Activated CD4-positive, alpha-beta memory T cell treated with anti-CD3 and anti-CD28 coated beads for 36 hours (primary cell): ENCODE measurements around the gene FAN1. TPM values are rescaled to one million over a fixed set of nuclear protein-coding genes. Genes with fewer than 3 reads are reported as not detected.

Experiments
- CTCF ChIA-PET: fragments of 350-600 bp; sonication (Branson Sonifier 250); formaldehyde crosslinking; loops from one replicate; lab custom pipeline; 2021; ENCODE audit warnings: antibody characterized with exemption, inconsistent platforms; lab: Charles Lee
- POLR2A ChIA-PET: fragments of 350-600 bp; sonication (Branson Sonifier 250); formaldehyde crosslinking; loops from one replicate; lab custom pipeline; 2021; ENCODE audit warnings: antibody characterized with exemption; lab: Charles Lee
- DNase-seq: peaks from one replicate; pipeline ENCODE4 v3.0.0-alpha.2; 2020
- H3K27ac Mint-ChIP-seq: one replicate; pipeline ENCODE4 v1.8.0; 2021; ENCODE audit warnings: mixed read lengths
- H3K27me3 Mint-ChIP-seq: one replicate; pipeline ENCODE4 v1.8.0; 2021; ENCODE audit warnings: mixed read lengths
- H3K36me3 Mint-ChIP-seq: one replicate; pipeline ENCODE4 v1.8.0; 2021; ENCODE audit warnings: mixed read lengths
- H3K4me1 Mint-ChIP-seq: one replicate; pipeline ENCODE4 v1.8.0; 2021; ENCODE audit warnings: low read depth, mixed read lengths
- H3K4me3 Mint-ChIP-seq: one replicate; pipeline ENCODE4 v1.8.0; 2021; ENCODE audit warnings: mild to moderate bottlenecking, mixed read lengths
- H3K9me3 Mint-ChIP-seq: one replicate; pipeline ENCODE4 v1.8.0; 2021; ENCODE audit warnings: mixed read lengths
- intact Hi-C: fragments of 100-400 bp; cut with micrococcal nuclease; formaldehyde crosslinking; loops from one replicate; pipeline ENCODE4 v1.15.1; 2023
- total RNA-seq, 2 experiments: library from RNA; stranded (reverse); gene quantifications; one replicate each; pipeline ENCODE4 v1.2.3, GENCODE V29; 2021

Gene FAN1
- total RNA-seq, 2 experiments from 2014 or later, result 12.6 to 15.0 TPM

DNA sequence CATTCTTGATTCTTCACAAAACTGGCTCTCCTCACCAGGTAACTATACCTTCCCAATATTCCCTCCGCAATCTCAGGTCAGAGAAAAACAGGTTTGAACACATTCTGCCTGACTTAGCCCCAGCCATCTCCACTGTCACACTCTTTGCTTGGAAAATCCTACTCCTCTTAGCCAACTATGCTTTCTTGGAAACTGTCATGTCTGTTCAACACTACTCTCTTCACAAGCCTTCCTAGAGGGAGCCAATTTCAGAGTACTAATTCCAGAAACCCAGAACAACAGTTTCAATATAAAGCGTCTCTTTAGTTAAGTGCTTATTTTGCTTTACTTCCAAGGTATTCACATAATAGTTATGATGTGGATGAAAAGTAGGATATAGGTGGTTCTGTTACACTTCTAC lies 66.0 kb downstream of the FAN1 start:
- Mint-ChIP-seq H3K4me1 (peaks cover 6% of the 10 kb centered on the region), H3K36me3 (peaks cover 16% of the 10 kb centered on the region), H3K27ac (no peak overlapping the region), H3K27me3 (no peaks in the 10 kb centered on the region), H3K4me3 (no peak overlapping the region), H3K9me3 (no peaks in the 10 kb centered on the region)
- intact Hi-C loops, result loop anchor here (10.0 kb wide), 1 partner anchor 65 kb away; no protein-coding TSS in a partner anchor
- ChIA-PET POLR2A (no interaction called here), CTCF (no interaction called here)
- no peak for DNase-seq

DNA sequence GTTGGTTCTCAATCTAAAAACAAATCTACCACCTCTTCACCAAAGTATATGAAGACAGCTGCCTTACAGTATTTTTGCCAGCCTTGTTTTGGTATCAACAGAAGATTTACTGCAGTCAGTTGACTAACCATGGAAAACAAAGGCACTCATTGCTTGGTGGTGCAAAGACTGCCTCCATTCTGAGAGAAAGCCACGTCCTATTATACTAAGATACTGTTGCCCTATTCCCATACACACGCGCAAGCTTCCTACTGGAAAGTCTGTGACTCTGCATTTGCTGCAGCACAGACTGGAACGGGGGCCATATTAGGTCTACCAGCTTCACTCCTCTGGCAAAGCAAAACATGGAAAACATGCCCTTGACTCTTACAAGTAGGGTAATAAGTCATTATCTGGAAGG lies 69.7 kb downstream of the FAN1 start:
- DNase-seq, result no peak
- intact Hi-C loops, result loop anchor here (10.0 kb wide), 1 partner anchor 61 kb away; no protein-coding TSS in a partner anchor
- ChIA-PET CTCF (interaction anchor here (0.7 to 0.8 kb wide), 2 partner anchors 156 to 330 kb away, joined by 3 read pairs; no protein-coding TSS in a partner anchor), POLR2A (interaction anchor here (0.6 to 1.3 kb wide), 2 partner anchors 9 to 17 kb away, joined by 3 read pairs; no protein-coding TSS in a partner anchor)
- H3K27ac Mint-ChIP-seq, result no peak overlapping the region
- H3K36me3 Mint-ChIP-seq, result peaks cover 14% of the 10 kb centered on the region
- no peaks in the 10 kb centered on the region for H3K9me3 Mint-ChIP-seq
- peaks cover 6% of the 10 kb centered on the region for H3K4me1 Mint-ChIP-seq
- H3K4me3 Mint-ChIP-seq, result no peak overlapping the region
- H3K27me3 Mint-ChIP-seq, result no peaks in the 10 kb centered on the region

DNA sequence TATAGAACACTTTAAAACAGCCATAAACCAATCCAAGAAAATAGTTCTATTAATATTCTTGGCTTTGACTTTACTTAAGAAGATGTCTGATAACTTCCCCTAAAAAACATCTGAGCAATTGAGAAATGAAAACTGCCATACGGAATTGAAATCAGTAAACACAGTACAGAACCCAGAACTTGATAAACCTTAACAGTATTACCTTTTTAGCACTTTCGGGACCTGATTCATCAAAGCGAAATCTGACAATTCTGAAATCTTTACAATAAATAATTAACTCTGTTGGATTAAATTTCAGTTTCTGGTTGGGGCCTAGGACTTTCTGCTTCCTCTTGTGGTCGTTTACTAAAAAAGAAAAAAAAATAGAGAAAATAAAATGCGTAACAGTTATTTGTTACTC lies 70.4 kb downstream of the FAN1 start:
- ChIA-PET CTCF (interaction anchor here (0.7 kb wide), 1 partner anchor 331 kb away, joined by 3 read pairs; no protein-coding TSS in a partner anchor), POLR2A (interaction anchor here (1.3 kb wide), 1 partner anchor 9 kb away, joined by 3 read pairs; no protein-coding TSS in a partner anchor)
- intact Hi-C loops, result loop anchor here (10.0 kb wide), 1 partner anchor 61 kb away; no protein-coding TSS in a partner anchor
- no peak for DNase-seq
- Mint-ChIP-seq H3K9me3 (no peaks in the 10 kb centered on the region), H3K4me1 (peaks cover 6% of the 10 kb centered on the region), H3K27me3 (no peaks in the 10 kb centered on the region), H3K27ac (no peak overlapping the region), H3K4me3 (no peak overlapping the region), H3K36me3 (peaks cover 17% of the 10 kb centered on the region)

DNA sequence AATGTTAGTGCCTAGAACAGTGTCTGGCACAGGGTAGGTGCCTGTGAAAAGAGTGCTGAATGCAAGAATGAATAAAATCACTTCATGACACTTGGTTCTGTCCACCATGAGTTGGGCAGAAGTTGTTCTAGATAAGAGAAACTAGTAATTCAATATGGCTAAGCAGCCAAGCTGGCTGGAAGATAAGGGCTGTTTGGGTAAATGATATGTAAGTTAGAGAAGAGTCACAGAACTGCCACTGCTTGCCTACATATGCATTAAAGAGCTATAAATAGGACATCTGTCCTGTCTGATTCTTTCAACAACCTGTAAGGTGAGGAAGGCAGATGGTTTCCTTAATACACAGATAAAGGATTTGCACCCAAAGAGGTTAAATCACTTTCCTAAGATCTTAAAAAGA lies 74.6 kb downstream of the FAN1 start:
- Mint-ChIP-seq H3K4me3 (no peak overlapping the region), H3K4me1 (peaks cover 18% of the 10 kb centered on the region), H3K27me3 (no peaks in the 10 kb centered on the region), H3K9me3 (no peaks in the 10 kb centered on the region), H3K36me3 (peaks cover 14% of the 10 kb centered on the region), H3K27ac (no peak overlapping the region)
- intact Hi-C loops, result loop anchor here (10.0 kb wide), 1 partner anchor 56 kb away; no protein-coding TSS in a partner anchor
- CTCF ChIA-PET, result no interaction called here
- DNase-seq, result no peak
- POLR2A ChIA-PET, result no interaction called here

DNA sequence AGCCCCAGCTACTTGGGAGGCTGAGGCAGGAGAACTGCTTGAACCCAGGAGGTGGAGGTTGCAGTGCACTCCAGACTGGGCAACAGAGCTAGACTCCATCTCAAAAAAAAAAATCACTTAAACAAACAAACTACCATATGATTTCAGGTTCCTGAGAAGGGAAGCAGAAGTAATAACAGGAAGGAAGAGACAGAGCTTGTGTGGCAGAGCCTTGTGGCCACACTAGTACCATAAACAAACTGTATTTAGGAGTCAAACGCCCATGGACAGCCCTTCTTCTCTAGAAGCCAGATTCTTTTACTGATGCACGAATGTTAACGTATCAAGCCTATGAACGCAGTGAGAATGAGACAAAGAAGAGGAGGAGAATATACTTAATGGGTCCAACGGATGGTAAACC lies 75.7 kb downstream of the FAN1 start:
- H3K4me1 Mint-ChIP-seq, result peaks cover 24% of the 10 kb centered on the region
- intact Hi-C loops, result loop anchor here (10.0 kb wide), 1 partner anchor 55 kb away; no protein-coding TSS in a partner anchor
- no peak overlapping the region for H3K27ac Mint-ChIP-seq
- no peak overlapping the region for H3K4me3 Mint-ChIP-seq
- H3K27me3 Mint-ChIP-seq, result no peaks in the 10 kb centered on the region
- no peak for DNase-seq
- peaks cover 12% of the 10 kb centered on the region for H3K36me3 Mint-ChIP-seq
- no peaks in the 10 kb centered on the region for H3K9me3 Mint-ChIP-seq
- POLR2A ChIA-PET, result no interaction called here
- CTCF ChIA-PET, result interaction anchor here (1.9 kb wide), 1 partner anchor 149 kb away, joined by 5 read pairs; no protein-coding TSS in a partner anchor

DNA sequence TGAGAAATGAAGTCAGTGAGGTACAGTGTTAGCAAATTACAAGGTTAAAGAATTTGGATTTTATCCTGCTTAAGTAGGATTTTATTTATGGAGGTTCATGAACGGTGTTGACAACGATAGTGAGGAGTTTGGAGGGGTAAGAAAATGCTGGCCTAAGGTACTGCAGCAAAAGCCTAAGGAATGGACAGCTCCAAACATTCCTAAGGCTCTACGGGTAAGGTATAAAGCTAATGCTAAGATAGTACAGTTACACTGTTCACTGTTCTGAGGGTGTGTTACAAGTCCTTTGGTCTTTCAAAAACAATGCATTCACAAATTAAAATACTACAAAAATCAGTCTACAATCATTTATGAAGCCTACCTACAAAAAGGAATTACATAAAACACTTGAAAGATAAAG lies 80.4 kb downstream of the FAN1 start:
- CTCF ChIA-PET, result no interaction called here
- Mint-ChIP-seq H3K9me3 (no peaks in the 10 kb centered on the region), H3K27ac (no peak overlapping the region), H3K4me1 (peaks cover 43% of the 10 kb centered on the region), H3K36me3 (peaks cover 12% of the 10 kb centered on the region), H3K4me3 (no peak overlapping the region), H3K27me3 (no peaks in the 10 kb centered on the region)
- intact Hi-C loops, result no loop called here
- POLR2A ChIA-PET, result no interaction called here
- DNase-seq, result no peak

DNA sequence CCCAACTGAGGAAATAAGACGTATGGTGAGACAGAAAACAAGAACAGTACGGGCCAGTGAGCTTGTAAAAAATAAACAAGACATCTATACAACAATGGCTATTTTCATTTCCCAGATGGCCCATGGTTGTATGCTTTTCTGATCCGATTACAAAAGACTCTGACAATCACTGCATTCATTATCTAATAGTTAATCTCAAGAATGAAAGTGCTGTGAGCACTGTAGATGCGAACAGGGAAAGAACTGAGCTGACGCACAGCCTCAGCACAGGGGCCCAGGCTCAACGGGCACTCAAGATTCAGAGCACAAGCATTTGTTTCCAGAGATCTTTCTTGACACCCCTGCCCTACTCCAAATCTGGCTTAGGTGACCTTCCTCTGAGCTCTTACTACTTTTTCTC lies 80.8 kb downstream of the FAN1 start:
- H3K27ac Mint-ChIP-seq, result no peak overlapping the region
- POLR2A ChIA-PET, result no interaction called here
- no peak for DNase-seq
- H3K36me3 Mint-ChIP-seq, result peaks cover 12% of the 10 kb centered on the region
- no peaks in the 10 kb centered on the region for H3K27me3 Mint-ChIP-seq
- CTCF ChIA-PET, result interaction anchor here (0.9 kb wide), 1 partner anchor 145 kb away, joined by 3 read pairs; no protein-coding TSS in a partner anchor
- peaks cover 41% of the 10 kb centered on the region for H3K4me1 Mint-ChIP-seq
- intact Hi-C loops, result no loop called here
- no peak overlapping the region for H3K4me3 Mint-ChIP-seq
- no peaks in the 10 kb centered on the region for H3K9me3 Mint-ChIP-seq

DNA sequence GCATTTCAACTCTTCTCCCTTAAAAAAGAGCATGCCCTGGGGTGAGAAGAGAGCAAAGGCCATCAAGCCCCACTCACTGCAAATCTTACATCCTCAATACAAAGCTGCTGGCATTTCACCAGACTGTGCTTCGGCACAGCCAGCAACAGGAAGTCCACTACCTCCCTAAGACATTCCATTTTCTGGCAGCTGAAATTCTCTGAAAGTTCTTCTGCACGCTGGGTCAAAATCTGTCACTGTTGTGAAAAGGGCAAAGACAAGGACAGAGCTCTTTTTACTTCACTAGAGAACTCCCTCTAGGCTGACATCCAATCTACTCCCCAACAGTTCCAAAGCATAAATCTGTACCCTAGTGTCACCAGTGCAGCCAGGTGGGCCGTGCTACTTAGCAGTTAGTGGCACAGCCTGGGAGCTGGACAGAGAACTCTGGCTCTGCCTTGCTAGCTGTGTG lies 81.4 kb downstream of the FAN1 start:
- DNase-seq, result no peak
- Mint-ChIP-seq H3K27me3 (no peaks in the 10 kb centered on the region), H3K4me3 (no peak overlapping the region), H3K27ac (no peak overlapping the region), H3K4me1 (peaks cover 39% of the 10 kb centered on the region), H3K36me3 (peaks cover 9% of the 10 kb centered on the region), H3K9me3 (no peaks in the 10 kb centered on the region)
- POLR2A ChIA-PET, result no interaction called here
- intact Hi-C loops, result no loop called here
- CTCF ChIA-PET, result interaction anchor here (0.7 to 0.9 kb wide), 2 partner anchors 144 to 504 kb away, joined by 3 to 4 read pairs; no protein-coding TSS in a partner anchor

DNA sequence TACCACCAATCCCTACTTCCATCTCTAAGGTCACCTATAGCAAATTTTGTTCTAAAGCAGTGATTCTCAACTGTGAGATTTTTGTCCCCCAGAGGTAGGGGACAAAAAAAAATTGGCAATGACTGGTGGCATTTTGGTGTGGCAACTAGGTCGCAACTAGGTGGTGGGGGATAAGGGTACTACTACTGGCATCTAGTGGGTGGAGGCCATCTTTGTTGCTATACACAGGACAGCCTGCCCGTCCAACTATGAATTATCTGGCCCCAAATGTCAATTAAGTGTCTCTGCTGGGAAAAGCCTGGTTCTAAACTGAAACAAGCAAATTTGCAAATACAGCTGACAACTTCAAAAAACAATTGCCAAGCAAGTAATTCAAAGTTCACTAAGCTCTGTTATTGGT lies 86.3 kb downstream of the FAN1 start:
- H3K9me3 Mint-ChIP-seq, result no peaks in the 10 kb centered on the region
- ChIA-PET POLR2A (interaction anchor here (0.6 kb wide), 1 partner anchor 17 kb away, joined by 3 read pairs; no protein-coding TSS in a partner anchor), CTCF (no interaction called here)
- H3K27ac Mint-ChIP-seq, result no peak overlapping the region
- H3K36me3 Mint-ChIP-seq, result peaks cover 3% of the 10 kb centered on the region
- H3K4me1 Mint-ChIP-seq, result peaks cover 27% of the 10 kb centered on the region
- no peak for DNase-seq
- intact Hi-C loops, result loop anchor here (5.0 to 10.0 kb wide), 7 partner anchors 85 to 495 kb away; partner anchors contain the start of genes FAN1 and KLF13
- H3K4me3 Mint-ChIP-seq, result peak overlapping the region; percentile 87
- H3K27me3 Mint-ChIP-seq, result no peaks in the 10 kb centered on the region

DNA sequence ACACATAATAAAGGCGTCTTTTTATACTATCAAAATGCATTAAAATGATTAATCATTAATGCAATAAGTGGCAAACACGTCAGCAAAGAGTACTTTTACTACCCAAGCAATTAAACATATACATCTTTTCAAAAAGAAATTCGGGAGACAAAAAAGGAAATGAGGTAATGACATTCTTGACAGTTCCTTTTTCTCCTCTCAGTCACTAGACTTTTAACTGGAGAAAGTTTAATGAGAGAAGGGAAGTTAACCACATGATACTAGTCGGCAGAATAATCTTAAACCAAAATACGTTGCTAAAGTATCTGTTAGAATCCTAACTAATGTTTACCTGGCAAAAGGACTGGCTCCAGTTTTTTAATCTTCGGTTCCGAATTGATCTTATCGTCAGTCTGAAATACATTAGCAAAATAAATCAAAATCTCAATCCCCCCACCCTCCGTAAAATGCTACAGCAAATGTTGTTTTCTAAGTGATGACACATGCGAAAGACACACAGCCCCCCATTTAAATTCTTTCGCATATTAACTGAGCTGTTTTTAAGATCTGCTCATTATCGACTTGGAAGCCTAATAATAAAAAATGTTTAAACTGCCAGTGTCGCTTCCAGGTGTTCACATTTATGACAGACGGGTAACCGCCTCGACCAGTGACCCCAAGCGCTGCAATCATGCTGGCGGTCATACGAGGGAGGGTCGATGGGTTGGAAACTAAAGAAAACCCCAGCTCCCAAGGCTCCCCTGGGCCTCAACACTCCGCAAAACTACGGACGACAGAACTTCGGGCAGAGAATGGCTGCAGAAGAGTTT lies 86.9 kb downstream of the FAN1 start:
- DNase-seq, result no peak
- POLR2A ChIA-PET, result interaction anchor here (0.6 to 1.2 kb wide), 4 partner anchors 8 to 197 kb away, joined by 3 to 4 read pairs (median 3); no protein-coding TSS in a partner anchor
- Mint-ChIP-seq H3K27me3 (no peaks in the 10 kb centered on the region), H3K9me3 (no peaks in the 10 kb centered on the region), H3K27ac (peak overlapping the region; percentile 72), H3K36me3 (no peaks in the 10 kb centered on the region), H3K4me3 (peak overlapping the region; percentile 87), H3K4me1 (peaks cover 24% of the 10 kb centered on the region)
- intact Hi-C loops, result loop anchor here (5.0 to 10.0 kb wide), 7 partner anchors 86 to 494 kb away; partner anchors contain the start of genes FAN1 and KLF13
- CTCF ChIA-PET, result interaction anchor here (1.0 kb wide), 1 partner anchor 498 kb away, joined by 3 read pairs; no protein-coding TSS in a partner anchor

DNA sequence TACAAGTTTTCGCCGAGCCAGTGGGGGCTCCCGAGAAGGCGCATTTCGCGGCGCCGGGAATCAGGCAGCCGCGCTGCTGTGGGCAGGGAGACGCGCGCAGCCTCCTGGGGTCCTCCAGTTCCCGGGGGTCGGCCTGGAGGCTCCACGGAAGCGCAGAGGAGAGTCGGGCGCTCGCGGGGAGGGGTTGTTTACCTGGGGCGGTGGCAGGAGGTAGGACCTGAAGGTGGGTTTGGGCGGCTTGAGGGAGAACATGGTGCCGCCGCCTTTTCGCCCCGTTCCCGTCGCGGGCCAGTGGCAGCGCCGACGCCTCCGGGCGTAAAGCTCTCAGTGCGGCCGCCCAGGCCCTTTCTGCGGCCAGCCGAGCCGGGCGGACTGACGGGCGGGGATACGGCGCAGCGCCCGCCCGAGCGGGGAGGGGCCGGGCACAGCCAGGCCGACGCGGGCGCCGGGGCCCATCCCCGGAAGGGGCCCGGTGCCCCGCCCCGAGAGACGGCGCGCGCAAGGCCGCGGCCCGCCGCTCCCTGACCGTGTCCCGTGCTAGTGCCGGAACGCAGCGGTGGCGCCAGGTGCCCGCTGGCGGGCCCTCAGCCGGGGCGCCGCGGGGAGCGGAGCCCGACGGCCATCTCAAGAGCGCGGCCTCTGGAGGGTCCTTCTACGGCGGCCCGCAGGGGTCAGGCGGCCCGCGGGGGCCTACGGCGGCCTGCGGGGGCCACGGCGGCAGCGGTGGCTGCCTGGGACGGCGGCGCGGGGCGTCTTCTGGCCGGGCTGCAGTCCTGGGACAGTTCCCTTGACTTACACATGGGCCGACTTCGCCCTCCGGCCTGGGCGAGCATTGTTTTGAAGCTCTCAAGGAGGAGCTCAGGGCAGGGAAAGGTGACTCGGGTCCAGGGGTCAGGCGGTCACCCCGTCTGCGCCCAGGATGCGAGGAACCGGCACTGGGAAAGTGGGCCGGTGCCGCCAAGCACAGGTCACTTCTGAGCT lies 87.8 kb downstream of the FAN1 start, which contains the start of gene MTMR10:
MTMR10 (minus strand) TSS at position 374 of the 981 bp plus-strand sequence; CDS start at position 252, 122 bp downstream.
- H3K36me3 Mint-ChIP-seq, result no peaks in the 10 kb centered on the region
- POLR2A ChIA-PET, result interaction anchor here (0.7 to 1.2 kb wide), 3 partner anchors 9 to 366 kb away, joined by 3 to 4 read pairs (median 4); partner anchors contain the start of gene ARHGAP11B
- H3K27me3 Mint-ChIP-seq, result no peaks in the 10 kb centered on the region
- H3K9me3 Mint-ChIP-seq, result no peaks in the 10 kb centered on the region
- peak; percentile 76 for DNase-seq
- CTCF ChIA-PET, result interaction anchor here (0.6 to 1.0 kb wide), 4 partner anchors 39 to 497 kb away, joined by 3 read pairs; no protein-coding TSS in a partner anchor
- peak within 1 kb of the TSS; percentile 87 for H3K4me3 Mint-ChIP-seq
- peaks cover 26% of the 10 kb centered on the region for H3K4me1 Mint-ChIP-seq
- intact Hi-C loops, result loop anchor here (5.0 to 10.0 kb wide), 7 partner anchors 87 to 493 kb away; partner anchors contain the start of genes FAN1 and KLF13
- peak within 1 kb of the TSS; percentile 72 for H3K27ac Mint-ChIP-seq
